OCI-LY1 (cell line): ENCODE data around the gene TPM2.

ENCODE experiments used
- EZH2 ChIP-seq: fragments of 200-600 bp; sonication (generic), shearing (Covaris generic); IDR thresholded peaks from 2 replicates; pipeline ENCODE4 v1.8.0; 2017; ENCODE audit warnings: borderline replicate concordance, mixed run types, mild to moderate bottlenecking, antibody characterized with exemption, low read length, moderate library complexity, mixed read lengths
- TF ChIP-seq, protein P1 (sequence below): fragments of 200-600 bp; sonication (generic), shearing (Covaris generic); IDR thresholded peaks from 2 replicates; pipeline ENCODE4 v1.5.1; 2017; ENCODE audit warnings: mild to moderate bottlenecking, antibody characterized with exemption, low read length, moderate library complexity, mixed read lengths

GRCh38 chr9:35643046-35643445, 46.7 kb downstream of the TPM2 start:
- TF ChIP-seq, protein P1, sequence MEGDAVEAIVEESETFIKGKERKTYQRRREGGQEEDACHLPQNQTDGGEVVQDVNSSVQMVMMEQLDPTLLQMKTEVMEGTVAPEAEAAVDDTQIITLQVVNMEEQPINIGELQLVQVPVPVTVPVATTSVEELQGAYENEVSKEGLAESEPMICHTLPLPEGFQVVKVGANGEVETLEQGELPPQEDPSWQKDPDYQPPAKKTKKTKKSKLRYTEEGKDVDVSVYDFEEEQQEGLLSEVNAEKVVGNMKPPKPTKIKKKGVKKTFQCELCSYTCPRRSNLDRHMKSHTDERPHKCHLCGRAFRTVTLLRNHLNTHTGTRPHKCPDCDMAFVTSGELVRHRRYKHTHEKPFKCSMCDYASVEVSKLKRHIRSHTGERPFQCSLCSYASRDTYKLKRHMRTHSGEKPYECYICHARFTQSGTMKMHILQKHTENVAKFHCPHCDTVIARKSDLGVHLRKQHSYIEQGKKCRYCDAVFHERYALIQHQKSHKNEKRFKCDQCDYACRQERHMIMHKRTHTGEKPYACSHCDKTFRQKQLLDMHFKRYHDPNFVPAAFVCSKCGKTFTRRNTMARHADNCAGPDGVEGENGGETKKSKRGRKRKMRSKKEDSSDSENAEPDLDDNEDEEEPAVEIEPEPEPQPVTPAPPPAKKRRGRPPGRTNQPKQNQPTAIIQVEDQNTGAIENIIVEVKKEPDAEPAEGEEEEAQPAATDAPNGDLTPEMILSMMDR = no peak
- TF ChIP-seq EZH2 = no peak
